GM19452 (cell line): Measurements from ENCODE around the gene LANCL1.
A peak's percentile ranks its signal among the peaks of the same experiment; 100 is the strongest.
"Not testable (repeated sequence)": the region's sequence is repeated elsewhere in the genome, so short reads cannot be mapped to it uniquely, and the experiment has no call there.

Experiments used
- ATAC-seq: cut with Tn5 transposase; IDR thresholded peaks from one replicate; pipeline ENCODE4 v1.9.1; 2021; ENCODE audit not compliant: unreplicated experiment

The LANCL1 gene

DNA sequence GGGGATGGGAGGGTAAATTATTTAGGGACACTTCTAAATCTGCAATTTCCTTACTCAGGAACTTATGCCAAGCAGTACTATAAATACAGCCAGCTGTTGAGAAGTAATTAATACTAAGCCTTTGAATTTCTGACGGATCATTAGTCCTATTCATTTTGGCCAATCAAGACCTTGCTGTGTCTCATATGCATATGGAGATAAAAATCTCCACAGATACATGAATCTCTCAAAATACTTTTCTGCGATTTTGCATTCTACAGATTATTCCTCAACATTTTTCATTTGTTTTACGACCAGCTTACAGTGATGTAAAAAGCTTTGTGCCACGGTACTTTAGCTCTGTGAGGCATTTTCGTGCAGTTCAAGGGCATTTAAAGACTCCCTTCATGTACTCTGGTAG lies 16.7 kb downstream of the LANCL1 start:
- peak; percentile 24 for ATAC-seq

DNA sequence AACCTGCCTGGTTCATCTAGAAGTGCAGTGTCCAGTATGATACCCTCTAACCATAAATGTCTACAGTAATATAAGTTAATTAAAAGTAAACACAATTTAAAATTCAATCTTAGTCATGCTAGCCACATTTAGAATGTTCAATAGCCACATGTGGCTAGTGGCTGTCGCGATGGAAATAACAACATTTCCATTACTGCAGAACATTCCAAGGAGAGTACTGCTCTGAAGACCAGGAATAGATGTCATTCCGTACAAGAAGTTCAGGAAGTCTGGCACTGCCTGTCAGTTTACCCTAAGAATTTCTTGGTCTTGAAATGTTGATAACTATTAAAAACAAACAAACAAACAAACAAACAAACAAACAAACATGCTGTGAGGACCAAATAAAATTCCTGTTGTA lies 17.2 kb downstream of the LANCL1 start:
- ATAC-seq = no peak

DNA sequence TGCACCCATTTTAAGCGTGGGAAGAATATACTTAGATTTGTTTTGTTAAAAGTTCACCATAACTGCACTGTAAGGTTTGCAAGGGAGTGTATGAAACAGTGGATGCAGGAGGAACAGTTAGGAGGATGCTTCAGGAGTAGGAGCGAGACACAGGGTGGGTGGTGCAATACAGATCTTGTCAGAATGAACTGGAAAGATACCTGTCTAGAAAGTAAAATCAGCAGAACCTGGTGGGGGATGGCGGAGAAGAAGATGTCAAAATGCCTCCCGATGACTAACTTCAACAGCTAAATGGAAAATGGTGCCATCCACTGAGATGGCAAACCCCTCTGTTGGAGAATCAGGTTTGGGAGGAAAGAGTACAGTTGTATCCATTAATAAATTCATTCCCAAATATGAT lies 18.2 kb downstream of the LANCL1 start:
- no peak for ATAC-seq

GRCh38 chr2:210456571-210456970 lies 20.0 kb downstream of the LANCL1 start:
- ATAC-seq = no peak

- ATAC-seq = no peak
These were observed 22.2 kb downstream of the LANCL1 start for GRCh38 chr2:210454336-210454735.

- no peak for ATAC-seq
These were observed 24.4 kb downstream of the LANCL1 start for GRCh38 chr2:210452194-210452593.

DNA sequence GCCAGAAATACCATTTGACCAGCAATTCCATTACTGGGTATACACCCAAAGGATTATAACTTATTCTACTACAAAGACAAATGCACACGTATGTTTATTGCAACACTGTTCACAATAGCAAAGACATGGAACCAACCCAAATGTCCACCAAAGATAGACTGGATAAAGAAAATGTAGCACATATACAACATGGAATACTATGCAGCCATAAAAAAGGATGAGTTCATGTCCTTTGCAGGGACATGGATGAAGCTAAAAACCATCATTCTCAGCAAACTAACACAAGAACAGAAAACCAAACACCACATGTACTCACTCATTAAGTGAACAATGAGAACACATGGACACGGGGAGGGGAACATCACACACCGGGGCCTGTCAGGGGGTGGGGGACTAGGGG lies 25.6 kb downstream of the LANCL1 start:
- ATAC-seq = not testable (repeated sequence)

DNA sequence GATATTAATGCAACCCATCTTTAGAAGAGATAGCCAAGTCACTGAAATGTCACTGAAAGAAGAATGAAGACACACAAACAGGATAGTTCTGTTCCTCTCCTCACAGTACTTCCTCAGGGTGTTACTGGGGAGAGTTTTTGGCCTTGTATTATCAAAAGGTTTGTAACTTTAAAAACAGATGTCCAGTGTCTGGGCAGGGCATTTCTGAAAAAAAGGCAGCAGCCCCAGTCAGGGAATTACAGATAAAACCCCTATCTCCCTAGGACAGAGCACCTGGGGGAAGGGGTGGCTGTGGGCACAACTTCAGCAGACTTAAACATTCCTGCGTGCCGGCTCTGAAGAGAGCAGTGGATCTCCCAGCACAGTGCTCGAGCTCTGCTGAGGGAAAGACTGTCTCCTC lies 30.8 kb downstream of the LANCL1 start:
- no peak for ATAC-seq

- peak; percentile 49 for ATAC-seq
These were observed 31.3 kb downstream of the LANCL1 start for GRCh38 chr2:210445116-210445707.

- ATAC-seq = no peak
These were observed 33.0 kb downstream of the LANCL1 start for GRCh38 chr2:210443527-210443926.

DNA sequence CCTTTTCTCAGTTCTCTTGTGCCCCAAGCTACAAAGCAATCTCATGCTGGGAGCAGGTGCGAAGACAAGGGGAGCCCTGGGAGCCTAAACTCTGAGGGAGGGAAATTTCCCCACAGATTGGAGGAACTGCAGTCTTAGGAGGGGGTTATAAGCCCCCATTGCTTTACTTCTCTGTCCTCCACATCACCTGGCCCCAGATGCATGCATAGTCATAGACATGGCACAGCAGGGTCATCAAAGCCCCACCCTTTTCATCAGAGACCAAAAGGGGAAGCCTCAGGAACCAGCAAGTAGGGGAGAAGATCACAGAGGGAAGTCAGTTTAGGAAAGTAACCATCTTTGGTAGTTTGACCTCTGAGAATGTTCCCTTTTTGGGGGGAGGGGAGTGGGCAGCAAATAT lies 33.7 kb downstream of the LANCL1 start:
- no peak for ATAC-seq

DNA sequence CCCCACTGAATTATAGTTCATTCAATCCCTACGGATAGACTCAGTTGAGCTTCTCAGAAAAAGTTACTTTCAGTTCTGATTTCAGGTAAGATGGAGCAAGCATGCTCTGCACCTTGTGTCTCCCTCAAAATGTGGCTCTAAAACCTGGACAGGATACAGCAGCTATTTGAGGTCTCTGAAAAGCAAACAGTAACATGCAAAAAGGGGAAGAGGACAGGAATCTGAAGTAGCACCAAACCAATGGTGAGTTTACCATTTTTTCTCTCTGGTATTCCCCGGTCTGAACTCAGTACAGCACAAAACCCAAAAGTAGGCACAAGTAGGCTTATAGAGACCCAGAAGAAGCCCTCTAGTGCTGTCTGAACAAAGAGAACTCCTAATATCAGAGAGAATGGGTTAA lies 34.1 kb downstream of the LANCL1 start:
- ATAC-seq = no peak

- no peak for ATAC-seq
These were observed 36.4 kb downstream of the LANCL1 start for GRCh38 chr2:210440206-210440605.

DNA sequence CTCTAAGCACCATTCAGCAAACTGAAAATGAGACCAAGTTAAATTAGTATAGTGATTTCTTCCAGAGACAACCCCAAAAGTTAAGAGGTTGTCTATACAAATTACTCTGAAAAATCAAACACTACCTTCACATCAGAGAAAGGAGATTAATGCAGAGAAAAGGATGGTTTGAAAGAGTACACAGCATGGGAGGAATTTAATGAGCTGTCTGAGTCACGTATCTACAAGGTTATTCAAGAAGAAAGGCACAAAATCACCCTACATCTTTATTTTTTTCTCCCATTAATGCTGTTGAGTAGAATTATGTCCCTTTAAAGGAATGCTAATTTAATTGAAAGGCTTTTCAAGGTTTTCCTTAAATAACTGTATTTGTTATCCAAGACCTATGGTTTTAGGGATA lies 41.1 kb downstream of the LANCL1 start:
- ATAC-seq = no peak

GRCh38 chr2:210432633-210433032 lies 43.9 kb downstream of the LANCL1 start:
- ATAC-seq = no peak

- ATAC-seq = no peak
These were observed 47.0 kb downstream of the LANCL1 start for GRCh38 chr2:210429403-210430137.

GRCh38 chr2:210428393-210429179 lies 48.0 kb downstream of the LANCL1 start:
- no peak for ATAC-seq

DNA sequence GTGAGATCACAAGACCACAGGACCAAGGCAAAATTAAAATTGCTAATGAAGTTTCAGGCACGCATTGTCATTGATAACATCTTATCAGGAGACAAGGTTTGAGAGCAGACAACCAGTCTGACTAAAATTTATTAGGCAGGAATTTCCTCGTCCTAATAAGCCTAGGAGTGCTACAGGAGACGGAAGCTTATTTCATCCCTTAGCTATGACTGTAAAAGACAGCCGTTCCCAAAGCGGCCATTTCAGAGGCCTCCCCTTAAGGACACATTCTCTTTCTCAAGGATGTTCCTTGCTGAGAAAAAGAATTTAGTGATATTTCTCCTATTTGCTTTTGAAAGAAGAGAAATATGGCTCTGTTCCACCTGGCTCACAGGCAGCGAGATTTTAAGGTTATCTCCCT lies 49.2 kb downstream of the LANCL1 start:
- not testable (repeated sequence) for ATAC-seq

DNA sequence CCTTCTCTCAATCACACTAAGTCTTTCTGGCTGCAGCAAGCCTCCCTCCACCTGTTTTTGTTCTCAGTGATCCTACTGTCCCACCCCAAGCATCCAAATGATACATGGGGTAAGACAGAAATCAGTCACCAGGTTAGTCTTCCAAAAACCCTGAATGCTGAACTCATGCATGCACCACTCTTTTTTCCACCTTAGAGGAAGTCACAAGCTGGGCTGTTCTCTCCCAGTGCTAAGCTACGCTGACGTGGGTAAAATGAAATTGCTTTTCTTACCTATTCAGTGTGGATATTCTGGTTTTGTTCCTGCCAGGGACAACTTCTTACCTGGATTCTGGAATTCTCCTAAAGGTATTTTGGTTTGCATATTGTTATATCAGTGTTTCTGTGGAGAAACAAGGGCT lies 54.2 kb downstream of the LANCL1 start:
- no peak for ATAC-seq

DNA sequence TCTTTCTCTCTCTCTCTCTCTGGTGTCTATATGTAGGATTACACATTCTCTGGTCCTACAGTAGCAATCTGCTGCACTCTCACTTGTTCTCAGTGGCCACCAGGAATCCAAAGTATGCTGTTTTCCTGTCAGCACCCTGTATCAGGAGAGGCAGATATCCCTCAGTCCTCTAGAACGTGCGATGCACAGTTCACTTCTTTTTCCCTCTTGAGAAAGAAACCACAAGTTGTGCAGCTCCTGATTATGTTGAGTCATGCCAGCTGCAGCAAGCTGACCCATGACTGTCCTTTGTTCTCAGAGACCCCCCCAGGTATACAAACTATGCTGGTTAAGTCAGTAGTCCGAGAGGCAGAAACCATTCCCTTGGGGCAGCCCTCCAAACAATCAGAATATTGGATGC lies 54.6 kb downstream of the LANCL1 start:
- no peak for ATAC-seq

GRCh38 chr2:210412660-210413059 lies 63.9 kb downstream of the LANCL1 start:
- ATAC-seq = no peak

DNA sequence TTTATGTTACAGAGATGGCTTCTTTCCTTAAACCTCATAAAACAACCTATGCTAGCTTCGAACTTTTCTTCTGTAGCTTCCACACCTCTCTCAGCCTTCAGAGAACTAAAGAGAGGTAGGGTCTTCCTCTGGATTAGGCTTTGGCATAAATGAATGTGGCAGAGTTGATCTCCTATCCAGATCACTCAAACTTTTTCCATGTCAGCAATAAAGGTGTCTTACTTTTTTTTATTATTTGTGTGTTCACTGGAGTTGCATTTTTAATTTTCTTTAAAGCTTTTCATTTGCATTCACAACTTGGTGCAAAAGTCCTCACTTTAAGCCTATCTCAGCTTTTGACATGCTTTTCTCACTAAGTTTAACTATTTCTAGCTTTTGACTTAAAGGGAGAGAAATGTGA lies 66.0 kb downstream of the LANCL1 start:
- ATAC-seq = no peak
